NCI-H446 treated with DMSO at 0.1 percent for 48 hours (cell line): ENCODE results near the gene SPSB2.
A peak's percentile ranks its signal among the peaks of the same experiment; 100 is the strongest.

Experiments
- DNase-seq: peaks from one replicate; lab custom pipeline; 2025; lab: John Stamatoyannopoulos, UW

Gene SPSB2

GRCh38 chr12:6830999-6831398 lies 42.1 kb downstream of the SPSB2 start:
- DNase-seq = no peak

- DNase-seq = no peak
These were observed 42.7 kb downstream of the SPSB2 start for GRCh38 chr12:6830286-6830890.

GRCh38 chr12:6829536-6830220 lies 43.4 kb downstream of the SPSB2 start:
- DNase-seq = peak; percentile 4

GRCh38 chr12:6828781-6829535 lies 44.1 kb downstream of the SPSB2 start:
- no peak for DNase-seq

- peak; percentile 29 for DNase-seq
These were observed 44.9 kb downstream of the SPSB2 start, which contains the start of gene P3H3 for GRCh38 chr12:6827982-6828780. TSS of gene P3H3 (plus strand) at chr12:6828407. CDS start at chr12:6828441, 34 bp downstream.

GRCh38 chr12:6827437-6827911 lies 45.6 kb downstream of the SPSB2 start:
- DNase-seq = peak; percentile 82

GRCh38 chr12:6826734-6827436 lies 46.2 kb downstream of the SPSB2 start:
- DNase-seq = no peak

GRCh38 chr12:6826125-6826733 lies 46.9 kb downstream of the SPSB2 start:
- DNase-seq = no peak

GRCh38 chr12:6825398-6826124 lies 47.5 kb downstream of the SPSB2 start:
- peak; percentile 68 for DNase-seq

GRCh38 chr12:6824901-6825381 lies 48.2 kb downstream of the SPSB2 start:
- no peak for DNase-seq

GRCh38 chr12:6824085-6824775 lies 48.9 kb downstream of the SPSB2 start:
- DNase-seq = no peak

GRCh38 chr12:6823182-6824084 lies 49.7 kb downstream of the SPSB2 start:
- DNase-seq = no peak

- no peak for DNase-seq
These were observed 50.5 kb downstream of the SPSB2 start for GRCh38 chr12:6822426-6823135.

- peak; percentile 10 for DNase-seq
These were observed 51.3 kb downstream of the SPSB2 start, which contains the start of gene GPR162 for GRCh38 chr12:6821591-6822425. TSS of gene GPR162 (plus strand) at chr12:6821821. CDS start at chr12:6823899, 2,078 bp downstream.
